Spinal cord (tissue), 10 donors: ENCODE measurements around the gene XCL2. TPM values are rescaled to one million over a fixed set of nuclear protein-coding genes. Genes with fewer than 3 reads are reported as not detected.
A peak's percentile ranks its signal among the peaks of the same experiment; 100 is the strongest.

ENCODE experiments used
- DNase-seq, 6 donors: peaks; one replicate each; pipeline versions ENCODE4 v3.0.0 to v3.0.0-alpha.2; 2013 to 2015; ENCODE audit warnings: low spot score in 6 of 6, low read depth in 4 of 6
- H3K27ac ChIP-seq: one replicate; pipeline ENCODE4 v1.5.1; 2013; ENCODE audit warnings: low read depth, low read length, control low read depth
- H3K27me3 ChIP-seq: one replicate; pipeline ENCODE4 v1.6.1; 2013; ENCODE audit warnings: low read length; ENCODE audit not compliant: control insufficient read depth, insufficient read depth
- H3K36me3 ChIP-seq: one replicate; pipeline ENCODE4 v1.6.1; 2013; ENCODE audit warnings: low read length; ENCODE audit not compliant: control insufficient read depth, insufficient read depth
- H3K4me1 ChIP-seq: one replicate; pipeline ENCODE4 v1.6.1; 2013; ENCODE audit warnings: low read length; ENCODE audit not compliant: control insufficient read depth, insufficient read depth
- H3K4me3 ChIP-seq: one replicate; pipeline ENCODE4 v1.5.1; 2013; ENCODE audit warnings: low read depth, low read length, control low read depth
- H3K9me3 ChIP-seq: one replicate; pipeline ENCODE4 v1.6.1; 2013; ENCODE audit warnings: low read length; ENCODE audit not compliant: control insufficient read depth, insufficient read depth
- WGBS: methylation state at CpG from one replicate; pipeline ENCODE4 v1.1.5; 2013; ENCODE audit warnings: missing lambda C conversion rate; ENCODE audit not compliant: insufficient coverage; 5-methylcytosine and 5-hydroxymethylcytosine counted together
- polyA plus RNA-seq, 2 donors: library from polyadenylated mRNA; unstranded; fragments of 120-200 nt; gene quantifications; one replicate each; pipeline ENCODE4 v1.2.1, GENCODE V29; 2013; ENCODE audit not compliant: insufficient read length in 2 of 2
- total RNA-seq, 2 donors: library from RNA; depleted of rRNA in 1 of 2; stranded (reverse); fragments of 120-200 nt in 1 of 2; fragments of >200 nt in 1 of 2; gene quantifications; one replicate each; pipeline versions ENCODE4 v1.2.3 to v1.2.4, GENCODE V29; 2013 to 2014
- donor health status: healthy.

The XCL2 gene
- total and polyA plus RNA-seq, 4 donors, result 0.33 TPM; not detected in 3

- no peaks in the 10 kb centered on the region for H3K9me3 ChIP-seq
- no peak overlapping the region for H3K4me3 ChIP-seq
- WGBS, result 100% methylated on average over 2 of the region's 4 CpGs
- DNase-seq, result no peak
- H3K27ac ChIP-seq, result no peak overlapping the region
- no peaks in the 10 kb centered on the region for H3K27me3 ChIP-seq
- no peaks in the 10 kb centered on the region for H3K4me1 ChIP-seq
- H3K36me3 ChIP-seq, result no peaks in the 10 kb centered on the region
These were observed 36.0 kb downstream of the XCL2 start for GRCh38 chr1:168507828-168508227.

DNA sequence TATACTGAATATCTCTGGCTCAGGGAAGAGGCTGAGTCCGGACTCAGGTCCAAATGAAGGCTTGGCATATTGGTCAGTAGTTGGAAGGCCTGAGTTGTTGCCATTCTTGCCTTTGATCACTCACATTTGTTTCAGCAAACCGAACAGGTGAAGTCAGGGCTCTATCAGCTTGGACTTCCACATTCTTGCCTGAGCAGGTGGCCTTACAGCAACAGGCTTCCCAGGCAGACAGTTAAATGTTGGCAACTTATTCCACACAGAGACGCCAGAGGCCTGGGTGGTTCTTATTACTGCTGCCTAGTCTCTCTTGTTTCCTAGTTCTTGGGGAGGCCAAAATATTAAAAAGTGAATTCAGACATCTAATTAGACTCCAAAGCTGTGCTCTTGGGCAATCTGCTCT lies 36.6 kb downstream of the XCL2 start:
- WGBS, result 80% methylated on average over 2 of the region's 3 CpGs

GRCh38 chr1:168506204-168506819 lies 37.5 kb downstream of the XCL2 start:
- H3K36me3 ChIP-seq, result no peaks in the 10 kb centered on the region
- no peak overlapping the region for H3K4me3 ChIP-seq
- no peak overlapping the region for H3K27ac ChIP-seq
- 92% methylated on average over 6 of the region's 6 CpGs for WGBS
- no peaks in the 10 kb centered on the region for H3K27me3 ChIP-seq
- H3K4me1 ChIP-seq, result no peaks in the 10 kb centered on the region
- no peak for DNase-seq
- H3K9me3 ChIP-seq, result no peaks in the 10 kb centered on the region

More for the DNA sequence above, 36.6 kb downstream of the XCL2 start:
- Histone ChIP-seq H3K4me3 (no peak overlapping the region), H3K27me3 (no peaks in the 10 kb centered on the region), H3K36me3 (no peaks in the 10 kb centered on the region), H3K9me3 (no peaks in the 10 kb centered on the region), H3K4me1 (no peaks in the 10 kb centered on the region), H3K27ac (no peak overlapping the region)
- DNase-seq, result no peak

DNA sequence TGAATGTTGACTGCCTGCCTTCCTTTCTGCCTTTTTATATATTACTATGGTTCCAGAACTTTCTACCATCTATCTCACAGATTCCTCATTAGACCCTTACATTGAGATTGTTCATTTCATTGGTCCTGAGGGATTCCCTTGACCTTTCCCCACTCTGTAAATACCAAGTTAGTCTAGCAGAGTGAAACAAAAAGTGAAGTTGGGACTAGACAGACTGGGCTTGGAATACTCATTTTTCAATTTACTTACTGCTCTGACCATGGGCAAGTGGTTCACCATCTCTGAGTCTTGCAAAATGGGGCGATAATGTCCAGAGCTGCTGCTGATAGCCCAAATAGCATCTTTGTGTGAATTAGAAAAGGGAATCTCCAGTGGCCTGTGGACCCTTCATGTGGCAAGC lies 38.8 kb downstream of the XCL2 start:
- H3K36me3 ChIP-seq, result no peaks in the 10 kb centered on the region
- no peak overlapping the region for H3K27ac ChIP-seq
- no peak for DNase-seq
- WGBS, result no CpG with 5 or more reads among the region's 1 CpG
- no peaks in the 10 kb centered on the region for H3K27me3 ChIP-seq
- no peak overlapping the region for H3K4me3 ChIP-seq
- H3K9me3 ChIP-seq, result no peaks in the 10 kb centered on the region
- H3K4me1 ChIP-seq, result no peaks in the 10 kb centered on the region

GRCh38 chr1:168504064-168504837 lies 39.5 kb downstream of the XCL2 start:
- no peak for DNase-seq
- WGBS, result 79% methylated on average over 2 of the region's 4 CpGs
- Histone ChIP-seq H3K4me3 (no peak overlapping the region), H3K36me3 (no peaks in the 10 kb centered on the region), H3K4me1 (no peaks in the 10 kb centered on the region), H3K27me3 (no peaks in the 10 kb centered on the region), H3K9me3 (no peaks in the 10 kb centered on the region), H3K27ac (no peak overlapping the region)

GRCh38 chr1:168499688-168500049 lies 44.1 kb downstream of the XCL2 start:
- Histone ChIP-seq H3K4me3 (no peak overlapping the region), H3K27me3 (no peaks in the 10 kb centered on the region), H3K4me1 (no peaks in the 10 kb centered on the region), H3K27ac (no peak overlapping the region), H3K9me3 (no peaks in the 10 kb centered on the region), H3K36me3 (no peaks in the 10 kb centered on the region)
- no CpG with 5 or more reads among the region's 2 CpGs for WGBS
- DNase-seq, result no peak

DNA sequence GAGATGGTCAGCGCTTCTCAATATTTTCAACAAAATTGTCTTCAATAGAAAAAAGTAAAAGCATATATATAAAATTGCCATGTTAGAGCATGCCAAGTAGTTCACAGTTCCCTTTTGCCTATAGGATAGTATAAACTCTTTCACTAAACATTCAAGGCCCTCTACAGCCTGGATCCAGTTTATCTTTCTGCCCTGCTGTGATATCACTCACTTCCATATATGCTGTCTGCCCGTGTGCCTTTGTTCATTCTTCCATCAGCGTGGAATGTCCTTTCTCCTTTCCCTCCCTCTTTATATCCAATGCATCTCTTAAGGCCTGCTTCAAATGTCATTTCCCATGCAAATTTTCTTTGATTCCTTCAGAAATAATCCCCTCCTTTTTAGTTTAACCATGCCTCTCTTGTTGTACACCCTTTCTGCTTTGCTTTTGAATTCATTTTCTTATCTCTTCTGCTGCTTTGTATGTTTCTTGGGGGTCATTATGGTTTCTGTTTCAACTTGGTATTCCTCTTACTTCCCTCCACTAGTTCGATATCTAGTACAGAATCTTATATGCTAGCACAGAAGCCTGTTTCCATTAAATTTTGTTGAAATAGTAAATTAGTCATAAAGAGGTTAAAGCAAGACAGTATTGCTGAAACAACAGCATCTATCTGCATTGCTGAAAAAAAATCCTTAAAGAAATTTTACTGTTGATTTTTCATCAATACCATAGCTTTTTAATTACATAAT lies 44.7 kb downstream of the XCL2 start:
- H3K9me3 ChIP-seq, result no peaks in the 10 kb centered on the region
- no peaks in the 10 kb centered on the region for H3K36me3 ChIP-seq
- DNase-seq, result no peak
- WGBS, result 68% methylated on average over 2 of the region's 4 CpGs
- H3K4me1 ChIP-seq, result no peaks in the 10 kb centered on the region
- no peak overlapping the region for H3K4me3 ChIP-seq
- H3K27ac ChIP-seq, result no peak overlapping the region
- H3K27me3 ChIP-seq, result no peaks in the 10 kb centered on the region

DNA sequence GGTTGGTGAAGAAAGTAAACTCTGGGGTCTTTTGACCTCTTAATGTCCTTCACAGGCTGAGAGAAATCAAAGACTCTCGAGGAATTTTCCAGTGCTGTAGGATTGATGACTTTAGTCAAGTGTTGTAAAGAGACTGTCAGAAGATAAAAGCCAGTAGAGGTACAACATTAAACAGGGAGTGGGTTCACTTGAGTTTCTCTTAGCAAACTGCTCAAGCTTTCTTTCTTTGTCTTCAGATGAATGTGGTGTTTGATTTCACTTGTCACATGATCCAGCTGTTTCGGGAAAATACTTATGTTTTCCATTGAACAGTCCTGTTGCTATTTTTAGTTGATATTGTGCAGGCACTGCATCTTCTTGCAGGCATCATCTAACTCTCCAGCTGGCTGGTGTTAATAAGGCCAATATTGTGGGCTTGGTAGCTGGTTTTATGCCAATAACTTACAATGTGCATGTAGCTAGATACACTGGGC lies 45.6 kb downstream of the XCL2 start:
- no peaks in the 10 kb centered on the region for H3K4me1 ChIP-seq
- 0% methylated on average over 1 of the region's 2 CpGs for WGBS
- peak in 2 of 6 donors; percentile 14 to 45 for DNase-seq
- H3K27me3 ChIP-seq, result no peaks in the 10 kb centered on the region
- H3K9me3 ChIP-seq, result no peaks in the 10 kb centered on the region
- H3K36me3 ChIP-seq, result no peaks in the 10 kb centered on the region
- H3K27ac ChIP-seq, result no peak overlapping the region
- H3K4me3 ChIP-seq, result no peak overlapping the region

- Histone ChIP-seq H3K4me3 (no peak overlapping the region), H3K27me3 (no peaks in the 10 kb centered on the region), H3K36me3 (no peaks in the 10 kb centered on the region), H3K9me3 (no peaks in the 10 kb centered on the region), H3K4me1 (no peaks in the 10 kb centered on the region), H3K27ac (no peak overlapping the region)
- no peak for DNase-seq
- no CpG with 5 or more reads among the region's 3 CpGs for WGBS
These were observed 46.3 kb downstream of the XCL2 start for GRCh38 chr1:168497376-168497950.
